Measurements from ENCODE around the gene B3GALT4. TPM values are rescaled to one million over a fixed set of nuclear protein-coding genes. Genes with fewer than 3 reads are reported as not detected.
A peak's percentile ranks its signal among the peaks of the same experiment; 100 is the strongest.

B3GALT4 gene
- total and polyA plus RNA-seq, 2 of the 13 experiments (the other 11 are each of a cell fraction or from before 2014, with no cell fraction given): 0.04 to 0.27 TPM

GRCh38 chr6:33299237-33299944 is 22.5 kb downstream of the B3GALT4 start (continued):
- TF ChIP-seq HMGXB3 (CRISPR knock-in tag; IDR thresholded peaks at IDR 0.05; ENCODE audit: borderline replicate concordance) (peak; percentile 80; the same call in 1 of the 2 replicates), SOX6 (IDR thresholded peaks at IDR 0.05) (no peak), SOX6 (CRISPR knock-in tag; IDR thresholded peaks at IDR 0.05) (peak; percentile 79), NR3C1 (CRISPR knock-in tag; IDR thresholded peaks at IDR 0.05) (no peak), FOXJ3 (CRISPR knock-in tag; IDR thresholded peaks at IDR 0.05; ENCODE audit: borderline replicate concordance) (peak; percentile 67; the same call in 1 of the 2 replicates), ZNF891 (CRISPR knock-in tag; IDR thresholded peaks at IDR 0.05) (peak; percentile 69; the same call in 1 of the 2 replicates), MEF2D (CRISPR knock-in tag; IDR thresholded peaks at IDR 0.05) (peak; percentile 48; the same call in 1 of the 2 replicates), NFKBIZ (CRISPR knock-in tag; IDR thresholded peaks at IDR 0.05) (0 out of 2 replicates have a peak, but pooled peaks have one; percentile 39), GATAD1 (CRISPR knock-in tag; IDR thresholded peaks at IDR 0.05) (peak; percentile 84), ZFP91 (CRISPR knock-in tag; IDR thresholded peaks at IDR 0.05; ENCODE audit: borderline replicate concordance) (peak; percentile 94; the same call in 1 of the 2 replicates), IRF9 (CRISPR knock-in tag; IDR thresholded peaks at IDR 0.05; ENCODE audit: borderline replicate concordance) (no peak; the same call in 1 of the 2 replicates), ZNF878 (CRISPR knock-in tag; IDR thresholded peaks at IDR 0.05) (peak; percentile 96), MLLT10 (CRISPR knock-in tag; IDR thresholded peaks at IDR 0.05) (no peak), ZBTB44 (CRISPR knock-in tag; IDR thresholded peaks at IDR 0.05) (no peak), SMARCC2 (IDR thresholded peaks at IDR 0.05) (no peak), MEIS1 (CRISPR knock-in tag; IDR thresholded peaks at IDR 0.05; ENCODE audit: borderline replicate concordance) (0 out of 2 replicates have a peak, but pooled peaks have one; percentile 23), ZMAT5 (CRISPR knock-in tag; IDR thresholded peaks at IDR 0.05; ENCODE audit: borderline replicate concordance, low read depth) (0 out of 2 replicates have a peak, but pooled peaks have one; percentile 92), ZNF672 (CRISPR knock-in tag; IDR thresholded peaks at IDR 0.05) (no peak; the same call in 1 of the 2 replicates), ZNF674 (CRISPR knock-in tag; IDR thresholded peaks at IDR 0.05; ENCODE audit: low read depth) (peak; percentile 98; the same call in 1 of the 2 replicates), JDP2 (CRISPR knock-in tag; IDR thresholded peaks at IDR 0.05; ENCODE audit: borderline replicate concordance) (no peak)
